Measurements from ENCODE around the gene CDH2. TPM values are rescaled to one million over a fixed set of nuclear protein-coding genes. Genes with fewer than 3 reads are reported as not detected.

CDH2 gene
- total and polyA plus RNA-seq, 2 experiments from 2014 or later = 14.7 to 36.9 TPM

GRCh38 chr18:28108254-28108653 lies 68.7 kb downstream of the CDH2 start:
- Mint-ChIP-seq H3K27ac (no peak overlapping the region), H3K36me3 (ENCODE audit: low read depth) (no peaks in the 10 kb centered on the region), H3K27me3 (ENCODE audit: insufficient read depth, low read depth, poor library complexity) (peaks cover 3% of the 10 kb centered on the region), H3K4me1 (peaks cover 49% of the 10 kb centered on the region), H3K4me3 (no peak overlapping the region), H3K9me3 (no peaks in the 10 kb centered on the region)
- H3K27ac ChIP-seq (ENCODE audit: low read depth) = no peak overlapping the region
- no peak overlapping the region for H3K4me2 ChIP-seq
- no peaks in the 10 kb centered on the region for H3K79me2 ChIP-seq (replicated peaks; ENCODE audit: insufficient read depth)
- H3K27me3 ChIP-seq (ENCODE audit: insufficient read depth) = no peaks in the 10 kb centered on the region
- no peaks in the 10 kb centered on the region for H4K20me1 ChIP-seq (replicated peaks; ENCODE audit: insufficient read depth)
- DNase-seq (ENCODE audit: low spot score) (no peak), ATAC-seq (no peak)
- peaks cover 46% of the 10 kb centered on the region for H3K4me1 ChIP-seq (ENCODE audit: insufficient read depth)
- no peaks in the 10 kb centered on the region for H3K9me2 ChIP-seq (ENCODE audit: insufficient read depth)
- H3F3A ChIP-seq (replicated peaks; ENCODE audit: low read depth) = no peaks in the 10 kb centered on the region
- no peak for TF ChIP-seq STAT1 (IDR thresholded peaks at IDR 0.05; ENCODE audit: unreplicated experiment)
- no peak for TF ChIP-seq CREB1 (CRISPR knock-in tag; IDR thresholded peaks at IDR 0.05; ENCODE audit: low read depth)
- no peak for TF ChIP-seq CTCF (conservative IDR thresholded peaks at IDR 0.05; ENCODE audit: low read depth in 2 of 2)
- TF ChIP-seq ETS1 (IDR thresholded peaks at IDR 0.05) = no peak
- no peak for TF ChIP-seq EZH2 (IDR thresholded peaks at IDR 0.05; ENCODE audit: low read depth, unreplicated experiment)
- no peak for TF ChIP-seq ZNF331 (CRISPR knock-in tag; IDR thresholded peaks at IDR 0.05; ENCODE audit: low read depth)
- no peak for TF ChIP-seq ZNF462 (CRISPR knock-in tag; IDR thresholded peaks at IDR 0.05)
- no peak for TF ChIP-seq JUNB (IDR thresholded peaks at IDR 0.05; ENCODE audit: unreplicated experiment)
- no peak for TF ChIP-seq REST (IDR thresholded peaks at IDR 0.05; ENCODE audit: unreplicated experiment)
- TF ChIP-seq EZH2phosphoT487 (IDR thresholded peaks at IDR 0.05; ENCODE audit: unreplicated experiment) = no peak
- no peak for TF ChIP-seq NANOG (IDR thresholded peaks at IDR 0.05; ENCODE audit: borderline replicate concordance)
- no peak for TF ChIP-seq POLR2AphosphoS5 (IDR thresholded peaks at IDR 0.05; ENCODE audit: low read depth)
- no peak overlapping the region for H3K4me3 ChIP-seq
- H2AFZ ChIP-seq = no peak overlapping the region
- H3K36me3 ChIP-seq (ENCODE audit: insufficient read depth) = no peaks in the 10 kb centered on the region
